IPS-18a (cell line): ENCODE data around the gene TMSB10.
"Not testable (repeated sequence)": the region's sequence is repeated elsewhere in the genome, so short reads cannot be mapped to it uniquely, and the experiment has no call there.

Experiments
- H3K27ac ChIP-seq: one replicate; pipeline ENCODE4 v1.5.1; 2013; ENCODE audit warnings: low read length
- H3K27me3 ChIP-seq: one replicate; pipeline ENCODE4 v1.6.1; 2013; ENCODE audit warnings: mild to moderate bottlenecking, low read length; ENCODE audit not compliant: control insufficient read depth, insufficient read depth
- H3K36me3 ChIP-seq: one replicate; pipeline ENCODE4 v1.6.1; 2013; ENCODE audit warnings: low read depth, low read length; ENCODE audit not compliant: control insufficient read depth
- H3K4me1 ChIP-seq: one replicate; pipeline ENCODE4 v1.6.1; 2013; ENCODE audit warnings: low read depth, low read length; ENCODE audit not compliant: control insufficient read depth
- H3K4me3 ChIP-seq: one replicate; pipeline ENCODE4 v1.5.1; 2013; ENCODE audit warnings: low read length
- H3K9ac ChIP-seq: one replicate; pipeline ENCODE4 v1.6.1; 2013; ENCODE audit warnings: mild to moderate bottlenecking, low read length, moderate library complexity
- H3K9me3 ChIP-seq: one replicate; pipeline ENCODE4 v1.6.1; 2013; ENCODE audit warnings: low read depth, low read length; ENCODE audit not compliant: control insufficient read depth

Gene TMSB10

DNA sequence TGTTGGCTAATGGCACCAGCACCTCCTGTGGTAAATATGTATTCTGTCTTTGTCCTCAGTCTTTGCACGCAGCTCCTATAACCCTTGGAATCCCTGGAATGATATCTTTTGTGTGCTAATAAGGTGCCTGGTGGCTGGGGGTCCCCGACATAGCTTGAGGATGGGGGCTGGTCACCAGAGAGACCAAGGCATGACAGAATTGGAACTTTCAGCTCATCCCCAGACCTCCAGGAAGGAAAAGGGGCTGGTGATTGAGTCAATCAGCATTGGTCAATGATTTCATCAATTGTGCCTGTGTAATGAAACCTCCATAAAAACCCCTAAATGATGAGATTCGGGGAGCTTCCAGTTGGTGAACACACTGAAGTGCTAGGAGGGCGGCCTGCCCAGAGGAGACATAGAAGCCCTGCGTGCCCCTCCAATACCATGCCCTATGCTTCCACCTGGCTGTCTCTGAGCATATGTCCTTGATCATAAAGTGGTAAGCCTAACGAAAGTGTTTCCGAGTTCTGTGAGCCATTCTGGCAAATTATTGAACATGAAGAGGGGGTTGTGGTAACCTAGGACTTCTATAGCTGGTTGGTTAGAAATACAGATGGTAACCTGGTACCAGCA is 38.9 kb downstream of the TMSB10 start:
- Histone ChIP-seq H3K4me3 (no peak overlapping the region), H3K27me3 (no peaks in the 10 kb centered on the region), H3K9me3 (no peaks in the 10 kb centered on the region), H3K4me1 (peaks cover 22% of the 10 kb centered on the region), H3K36me3 (no peaks in the 10 kb centered on the region), H3K9ac (no peak overlapping the region), H3K27ac (no peak overlapping the region)

DNA sequence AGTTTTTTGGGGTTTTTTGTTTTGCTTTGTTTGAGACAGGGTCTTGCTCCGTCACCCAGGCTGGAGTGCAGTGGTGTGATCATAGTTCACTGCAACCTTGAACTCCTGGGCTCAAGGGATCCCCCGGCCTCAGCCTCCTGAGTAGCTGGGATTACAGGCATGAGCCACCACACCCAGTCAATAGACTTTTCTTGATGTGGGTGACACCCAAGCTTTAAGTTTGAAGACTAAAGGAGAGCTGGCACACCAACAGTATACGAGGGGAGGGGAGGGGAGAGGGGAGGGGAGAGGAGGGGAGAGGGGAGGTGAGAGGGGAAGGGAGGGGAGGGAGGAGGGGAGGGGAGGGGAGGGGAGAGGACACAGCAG is 40.4 kb downstream of the TMSB10 start:
- H3K4me1 ChIP-seq = peaks cover 11% of the 10 kb centered on the region
- H3K36me3 ChIP-seq, H3K4me3 ChIP-seq, H3K27ac ChIP-seq, H3K27me3 ChIP-seq, H3K9me3 ChIP-seq, H3K9ac ChIP-seq: not testable (repeated sequence)

DNA sequence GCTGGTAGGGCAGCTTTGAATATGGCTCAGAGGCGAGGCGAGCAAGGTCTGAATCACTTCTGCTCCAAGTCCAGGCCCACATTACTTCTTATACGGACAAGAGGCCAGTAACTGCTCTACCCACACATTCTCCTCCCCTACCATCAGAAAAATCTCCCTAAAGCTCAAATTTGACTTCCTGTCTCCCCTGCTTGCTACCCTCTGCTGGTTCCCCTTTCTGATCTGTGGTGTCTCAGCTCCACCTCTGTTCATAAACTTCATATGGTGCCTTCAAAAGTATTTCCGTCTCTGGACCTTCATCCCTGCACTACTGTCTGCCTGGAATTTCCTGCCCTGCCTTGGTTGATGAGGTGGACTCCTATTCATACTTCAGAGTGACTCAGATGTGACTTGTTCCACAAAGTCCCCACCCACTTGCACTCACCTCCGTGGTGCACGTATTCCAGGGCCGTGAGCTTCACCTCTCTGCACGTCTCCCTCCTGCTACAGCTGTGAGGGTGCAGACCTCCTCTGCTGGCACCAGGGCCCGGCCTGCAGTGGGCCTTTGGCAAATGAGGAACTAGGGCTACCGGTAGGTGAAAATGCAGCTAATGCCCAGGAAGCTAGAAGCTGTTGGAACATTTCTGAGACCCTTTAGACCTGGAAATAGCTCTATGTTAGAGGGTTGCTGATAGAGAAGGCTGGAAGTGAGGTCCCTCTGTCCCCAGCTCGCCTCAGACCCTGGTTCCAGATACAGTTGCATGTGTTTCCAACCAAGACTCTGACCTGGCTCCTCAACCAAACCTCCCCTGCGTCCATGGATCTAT is 41.0 kb downstream of the TMSB10 start:
- Histone ChIP-seq H3K4me1 (peaks cover 8% of the 10 kb centered on the region), H3K36me3 (no peaks in the 10 kb centered on the region), H3K9ac (no peak overlapping the region), H3K27me3 (no peaks in the 10 kb centered on the region), H3K27ac (no peak overlapping the region), H3K9me3 (no peaks in the 10 kb centered on the region), H3K4me3 (no peak overlapping the region)

DNA sequence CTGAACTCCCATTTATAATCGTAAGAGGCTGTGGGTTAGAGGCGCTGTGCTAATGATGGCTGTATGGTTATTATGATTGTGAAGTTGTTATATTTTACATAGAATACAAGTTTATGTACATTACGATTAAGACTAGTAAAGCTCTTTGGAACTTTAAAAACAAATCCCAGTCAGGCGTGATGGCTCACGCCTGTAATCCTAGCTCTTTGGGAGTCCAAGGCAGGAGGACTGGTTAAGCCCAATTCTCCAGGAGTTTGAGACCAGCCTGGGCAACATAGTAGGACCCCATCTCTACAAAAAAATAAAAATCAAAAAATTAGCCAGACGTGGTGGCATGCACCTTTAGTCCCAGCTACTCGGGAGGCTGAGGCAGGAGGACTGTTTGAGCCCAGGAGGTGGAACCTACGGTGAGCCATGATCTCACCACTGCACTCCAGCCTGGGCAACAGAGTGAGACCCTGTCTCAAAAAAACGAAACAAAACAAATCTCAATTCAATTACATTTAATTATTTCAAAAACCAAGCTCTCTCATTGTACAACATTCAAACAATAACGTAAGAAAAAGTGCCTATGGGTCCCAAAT is 41.6 kb downstream of the TMSB10 start:
- Histone ChIP-seq H3K27me3 (no peaks in the 10 kb centered on the region), H3K9ac (no peak overlapping the region), H3K36me3 (no peaks in the 10 kb centered on the region), H3K9me3 (no peaks in the 10 kb centered on the region), H3K4me1 (peaks cover 8% of the 10 kb centered on the region), H3K4me3 (no peak overlapping the region), H3K27ac (no peak overlapping the region)

DNA sequence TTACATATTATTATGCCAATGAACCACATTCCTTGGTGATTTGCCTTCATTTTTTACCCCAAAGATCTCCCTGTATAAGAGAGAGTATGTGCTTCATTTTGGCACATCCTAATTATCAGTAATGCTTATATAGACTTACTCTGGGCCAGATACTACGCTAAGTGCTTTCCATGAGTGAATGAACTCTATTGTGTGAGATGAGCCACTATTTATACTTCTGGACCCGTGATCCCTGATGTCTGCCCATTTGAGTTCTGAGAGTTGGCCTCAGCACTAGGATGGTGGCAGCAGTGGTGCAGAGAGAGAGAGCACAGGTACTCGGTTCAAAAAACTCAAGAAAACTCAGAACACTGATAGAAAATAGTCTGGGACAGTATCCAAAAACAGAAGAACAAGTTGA is 48.1 kb downstream of the TMSB10 start:
- H3K9ac ChIP-seq = no peak overlapping the region
- no peak overlapping the region for H3K4me3 ChIP-seq
- H3K36me3 ChIP-seq = no peaks in the 10 kb centered on the region
- H3K27me3 ChIP-seq = no peaks in the 10 kb centered on the region
- H3K27ac ChIP-seq = no peak overlapping the region
- H3K4me1 ChIP-seq = peaks cover 25% of the 10 kb centered on the region
- H3K9me3 ChIP-seq = no peaks in the 10 kb centered on the region

DNA sequence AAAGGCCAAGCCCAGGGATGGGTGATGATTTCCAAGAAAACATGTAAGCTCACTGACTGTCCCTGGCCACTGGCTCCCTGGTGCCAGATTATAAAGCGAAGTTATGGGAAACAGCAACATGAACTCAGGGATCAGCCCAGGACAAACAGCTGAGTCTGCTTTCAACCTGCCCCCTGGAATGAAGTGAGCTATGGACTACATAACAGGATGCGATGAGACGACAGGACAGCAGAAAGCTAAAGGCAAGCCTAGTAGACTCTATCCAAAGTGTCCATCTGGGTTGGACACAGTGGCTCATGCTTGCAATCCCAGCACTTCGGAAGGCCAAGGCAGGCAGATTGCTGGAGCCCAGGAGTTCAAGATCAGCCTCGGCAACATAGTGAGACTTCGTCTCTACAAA is 48.9 kb downstream of the TMSB10 start:
- H3K4me3 ChIP-seq = no peak overlapping the region
- H3K27me3 ChIP-seq = no peaks in the 10 kb centered on the region
- H3K4me1 ChIP-seq = peaks cover 33% of the 10 kb centered on the region
- no peaks in the 10 kb centered on the region for H3K9me3 ChIP-seq
- H3K27ac ChIP-seq = no peak overlapping the region
- no peaks in the 10 kb centered on the region for H3K36me3 ChIP-seq
- no peak overlapping the region for H3K9ac ChIP-seq
